Vagina (tissue), 2 donors: ENCODE measurements around the gene EZR.

Experiments
- POLR2A ChIP-seq, 2 donors: fragments of 450-650 bp; IDR thresholded peaks; one replicate each; pipeline ENCODE4 v1.6.1; 2017; ENCODE audit warnings: antibody characterized with exemption in 2 of 2, mild to moderate bottlenecking in 2 of 2, moderate library complexity in 2 of 2
- POLR2AphosphoS5 ChIP-seq, 2 donors: sonication (generic); formaldehyde crosslinking; IDR thresholded peaks; one replicate each; pipeline ENCODE4 v1.9.0; 2017; ENCODE audit warnings: antibody characterized with exemption in 2 of 2, mild to moderate bottlenecking in 2 of 2, low read depth in 1 of 2; ENCODE audit not compliant: insufficient read depth in 1 of 2
- TF ChIP-seq, protein P1 (sequence below), 3 experiments: fragments of 450-650 bp in 2 of 3; fragments of 200-600 bp in 1 of 3; sonication (generic) in 1 of 3; IDR thresholded peaks; one replicate each; pipeline ENCODE4 v1.5.1; 2017 to 2019; ENCODE audit warnings: antibody characterized with exemption in 3 of 3, mild to moderate bottlenecking in 2 of 3, moderate library complexity in 2 of 3

- TF ChIP-seq, protein P1, sequence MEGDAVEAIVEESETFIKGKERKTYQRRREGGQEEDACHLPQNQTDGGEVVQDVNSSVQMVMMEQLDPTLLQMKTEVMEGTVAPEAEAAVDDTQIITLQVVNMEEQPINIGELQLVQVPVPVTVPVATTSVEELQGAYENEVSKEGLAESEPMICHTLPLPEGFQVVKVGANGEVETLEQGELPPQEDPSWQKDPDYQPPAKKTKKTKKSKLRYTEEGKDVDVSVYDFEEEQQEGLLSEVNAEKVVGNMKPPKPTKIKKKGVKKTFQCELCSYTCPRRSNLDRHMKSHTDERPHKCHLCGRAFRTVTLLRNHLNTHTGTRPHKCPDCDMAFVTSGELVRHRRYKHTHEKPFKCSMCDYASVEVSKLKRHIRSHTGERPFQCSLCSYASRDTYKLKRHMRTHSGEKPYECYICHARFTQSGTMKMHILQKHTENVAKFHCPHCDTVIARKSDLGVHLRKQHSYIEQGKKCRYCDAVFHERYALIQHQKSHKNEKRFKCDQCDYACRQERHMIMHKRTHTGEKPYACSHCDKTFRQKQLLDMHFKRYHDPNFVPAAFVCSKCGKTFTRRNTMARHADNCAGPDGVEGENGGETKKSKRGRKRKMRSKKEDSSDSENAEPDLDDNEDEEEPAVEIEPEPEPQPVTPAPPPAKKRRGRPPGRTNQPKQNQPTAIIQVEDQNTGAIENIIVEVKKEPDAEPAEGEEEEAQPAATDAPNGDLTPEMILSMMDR (IDR thresholded peaks at IDR 0.05): no peak
- TF ChIP-seq POLR2AphosphoS5 (IDR thresholded peaks at IDR 0.05; ENCODE audit: insufficient read depth in 1 of 2, low read depth in 1 of 2) (no peak), POLR2A (IDR thresholded peaks at IDR 0.05) (no peak)
These were observed 59.1 kb downstream of the EZR start for GRCh38 chr6:158759966-158760617.
